K562 (cell line): Measurements from ENCODE around the gene ILF3.

Experiments used
- CEBPB ChIP-seq: fragments of 450-650 bp; IDR thresholded peaks from 2 replicates; pipeline ENCODE4 v1.6.1; 2016; ENCODE audit warnings: missing genetic modification characterization, missing compliant biosample characterization
- CTCF ChIP-seq, 3 experiments: IDR thresholded peaks in 2 of 3; conservative IDR thresholded peaks in 1 of 3; 2 replicates each; pipeline ENCODE4 v1.5.1; 2011 to 2012; ENCODE audit warnings: low read length in 3 of 3, mild to moderate bottlenecking in 3 of 3, control low read depth in 2 of 3, improper control_type of control experiment in 1 of 3, inconsistent platforms in 1 of 3, low read depth in 1 of 3, mixed read lengths in 1 of 3, moderate library complexity in 1 of 3; ENCODE audit not compliant: insufficient read depth in 2 of 3
- EGR1 ChIP-seq: fragments of 450-650 bp; conservative IDR thresholded peaks from 2 replicates; pipeline ENCODE4 v1.6.1; 2017; ENCODE audit warnings: mild to moderate bottlenecking
- EZH2 ChIP-seq: IDR thresholded peaks from 2 replicates; pipeline ENCODE4 v1.6.1; 2012; ENCODE audit warnings: low read depth, mild to moderate bottlenecking, inconsistent platforms, low read length, borderline replicate concordance
- FOXK1 ChIP-seq: sonication (generic); formaldehyde crosslinking; IDR thresholded peaks from 2 replicates; pipeline ENCODE4 v1.8.0; 2022; ENCODE audit warnings: missing genetic modification reagents, mild to moderate bottlenecking, borderline replicate concordance
- NFYB ChIP-seq: IDR thresholded peaks from 2 replicates; pipeline ENCODE4 v1.6.1; 2011; ENCODE audit warnings: mild to moderate bottlenecking, moderate library complexity; ENCODE audit not compliant: insufficient read length; ENCODE audit errors: extremely low read depth
- NR2C2 ChIP-seq, 2 experiments: fragments of 200-800 bp in 1 of 2; sonication (Bioruptor generic) in 1 of 2; sonication (generic) in 1 of 2; formaldehyde crosslinking in 1 of 2; IDR thresholded peaks; 2 replicates each; pipeline versions ENCODE4 v1.6.1 to v1.8.0; 2016 to 2022; ENCODE audit warnings: mild to moderate bottlenecking in 1 of 2, missing compliant biosample characterization in 1 of 2, missing genetic modification characterization in 1 of 2, missing genetic modification reagents in 1 of 2
- PKNOX1 ChIP-seq: fragments of 450-650 bp; IDR thresholded peaks from 2 replicates; pipeline ENCODE4 v1.6.1; 2016
- POLR2A ChIP-seq: fragments of 450-650 bp; conservative IDR thresholded peaks from 2 replicates; pipeline ENCODE4 v1.6.1; 2016
- REST ChIP-seq, 2 experiments: fragments of 450-650 bp; formaldehyde crosslinking in 1 of 2; IDR thresholded peaks; 2 replicates each; pipeline versions ENCODE4 v1.4.0 to v1.6.1; 2014 to 2020; ENCODE audit warnings: mild to moderate bottlenecking in 2 of 2, borderline replicate concordance in 1 of 2, low read depth in 1 of 2
- UBTF ChIP-seq, 2 experiments: IDR thresholded peaks; 2 replicates each; pipeline ENCODE4 v1.6.1; 2012; ENCODE audit warnings: improper control_type of control experiment in 2 of 2, low read depth in 2 of 2, low read length in 2 of 2, borderline replicate concordance in 1 of 2
- XRCC5 ChIP-seq: fragments of 200-400 bp; formaldehyde crosslinking; IDR thresholded peaks from 2 replicates; pipeline ENCODE4 v1.6.1; 2017; ENCODE audit warnings: low read depth, mild to moderate bottlenecking, low read length
- ZNF384 ChIP-seq: IDR thresholded peaks from 2 replicates; pipeline ENCODE4 v1.6.1; 2012; ENCODE audit warnings: low read depth, low read length, improper control_type of control experiment
- ZSCAN29 ChIP-seq: fragments of 450-650 bp; IDR thresholded peaks from 2 replicates; pipeline ENCODE4 v1.6.1; 2017

GRCh38 chr19:10690341-10690781, 36.2 kb downstream of the ILF3 start:
- TF ChIP-seq PKNOX1 (no peak), POLR2A (peak; percentile 24; the same call in 1 of the 2 replicates), CEBPB (no peak), ZNF384 (no peak), FOXK1 (no peak), UBTF (IDR thresholded peaks at IDR 0.05; ENCODE audit: borderline replicate concordance in 1 of 2, low read depth in 2 of 2, low read length in 2 of 2) (no peak), CTCF (IDR thresholded peaks at IDR 0.05 in 2 of 3, conservative IDR thresholded peaks at IDR 0.05 in 1 of 3; ENCODE audit: insufficient read depth in 2 of 3, low read depth in 1 of 3, low read length in 3 of 3) (no peak), NFYB (no peak), EGR1 (no peak), XRCC5 (no peak), EZH2 (no peak), NR2C2 (CRISPR knock-in tag; IDR thresholded peaks at IDR 0.05) (no peak), NR2C2 (tag; IDR thresholded peaks at IDR 0.05) (no peak), REST (IDR thresholded peaks at IDR 0.05; ENCODE audit: borderline replicate concordance) (no peak), REST (CRISPR knock-in tag; IDR thresholded peaks at IDR 0.05; ENCODE audit: low read depth) (no peak), ZSCAN29 (no peak)
